Fibroblast of lung (primary cell): ENCODE measurements around the gene NEMP2.

Experiments
- EZH2 ChIP-seq: IDR thresholded peaks from 2 replicates; pipeline ENCODE4 v1.5.1; 2012; ENCODE audit warnings: low read length, control low read depth, mild to moderate bottlenecking; ENCODE audit errors: missing control alignments
- TF ChIP-seq, protein P1 (sequence below), 2 donors: IDR thresholded peaks in 1 of 2; conservative IDR thresholded peaks in 1 of 2; 1 replicate in 1 of 2; 2 replicates in 1 of 2; pipeline ENCODE4 v1.5.1; 2011 to 2012; ENCODE audit warnings: low read length in 2 of 2, control low read depth in 1 of 2, inconsistent platforms in 1 of 2, low read depth in 1 of 2, mild to moderate bottlenecking in 1 of 2

DNA sequence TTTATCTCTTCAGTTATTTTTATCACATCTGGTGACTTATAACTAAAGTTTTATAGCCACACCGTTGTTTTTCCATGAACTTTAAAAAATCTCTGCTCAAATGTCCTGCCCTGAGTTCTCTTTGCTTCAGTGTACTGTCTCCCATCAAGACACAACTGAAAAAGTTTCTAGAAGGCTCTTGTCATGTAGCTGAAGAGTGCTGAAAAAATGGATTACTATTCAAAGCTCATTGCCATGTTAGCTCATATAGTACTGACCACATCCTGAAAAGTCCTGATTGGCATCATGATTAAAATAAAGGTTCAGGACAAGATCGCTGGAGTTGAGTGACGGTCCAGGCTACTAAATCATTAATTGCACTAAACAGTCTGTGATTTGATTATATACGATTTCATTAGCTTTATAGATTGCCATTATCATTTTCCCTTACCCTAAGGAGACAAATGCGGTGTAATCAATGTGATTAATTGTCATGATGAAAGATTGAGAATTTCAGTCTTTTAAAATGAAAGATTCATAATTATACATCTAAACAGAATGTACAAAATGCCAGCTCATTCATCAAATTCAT is 64.2 kb downstream of the NEMP2 start:
- TF ChIP-seq EZH2, result no peak
- TF ChIP-seq, protein P1, sequence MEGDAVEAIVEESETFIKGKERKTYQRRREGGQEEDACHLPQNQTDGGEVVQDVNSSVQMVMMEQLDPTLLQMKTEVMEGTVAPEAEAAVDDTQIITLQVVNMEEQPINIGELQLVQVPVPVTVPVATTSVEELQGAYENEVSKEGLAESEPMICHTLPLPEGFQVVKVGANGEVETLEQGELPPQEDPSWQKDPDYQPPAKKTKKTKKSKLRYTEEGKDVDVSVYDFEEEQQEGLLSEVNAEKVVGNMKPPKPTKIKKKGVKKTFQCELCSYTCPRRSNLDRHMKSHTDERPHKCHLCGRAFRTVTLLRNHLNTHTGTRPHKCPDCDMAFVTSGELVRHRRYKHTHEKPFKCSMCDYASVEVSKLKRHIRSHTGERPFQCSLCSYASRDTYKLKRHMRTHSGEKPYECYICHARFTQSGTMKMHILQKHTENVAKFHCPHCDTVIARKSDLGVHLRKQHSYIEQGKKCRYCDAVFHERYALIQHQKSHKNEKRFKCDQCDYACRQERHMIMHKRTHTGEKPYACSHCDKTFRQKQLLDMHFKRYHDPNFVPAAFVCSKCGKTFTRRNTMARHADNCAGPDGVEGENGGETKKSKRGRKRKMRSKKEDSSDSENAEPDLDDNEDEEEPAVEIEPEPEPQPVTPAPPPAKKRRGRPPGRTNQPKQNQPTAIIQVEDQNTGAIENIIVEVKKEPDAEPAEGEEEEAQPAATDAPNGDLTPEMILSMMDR (conservative IDR thresholded peaks at IDR 0.05 in 1 of 2, IDR thresholded peaks at IDR 0.05 in 1 of 2; ENCODE audit: low read depth in 1 of 2, low read length in 2 of 2), result no peak
